ENCODE data around the gene DENND1A.
"Not testable (repeated sequence)": the region's sequence is repeated elsewhere in the genome, so short reads cannot be mapped to it uniquely, and the experiment has no call there.

DENND1A gene

DNA sequence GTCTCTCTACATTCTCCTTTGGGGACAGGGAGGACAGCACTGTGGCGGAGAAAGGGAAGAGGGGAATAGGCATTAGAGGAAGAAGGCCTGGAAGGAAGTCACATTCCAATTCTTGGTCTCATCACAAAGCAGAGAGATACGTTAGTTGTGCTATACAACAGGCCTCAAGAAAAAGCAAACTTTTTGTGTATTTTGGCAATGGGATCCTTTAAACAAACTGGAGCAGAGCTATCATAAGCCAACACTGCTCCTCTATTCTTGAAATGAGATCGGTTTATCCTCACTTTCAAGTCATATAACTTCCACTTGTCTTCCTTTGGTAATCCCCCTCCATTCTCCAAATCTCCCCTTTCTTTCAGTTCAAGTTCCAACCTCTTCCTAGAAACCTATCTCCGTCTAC, 6.5 kb downstream of the DENND1A start:
- no peak for DNase-seq (ENCODE audit: extremely low read depth in 1 of 2, low read depth in 1 of 2)

DNA sequence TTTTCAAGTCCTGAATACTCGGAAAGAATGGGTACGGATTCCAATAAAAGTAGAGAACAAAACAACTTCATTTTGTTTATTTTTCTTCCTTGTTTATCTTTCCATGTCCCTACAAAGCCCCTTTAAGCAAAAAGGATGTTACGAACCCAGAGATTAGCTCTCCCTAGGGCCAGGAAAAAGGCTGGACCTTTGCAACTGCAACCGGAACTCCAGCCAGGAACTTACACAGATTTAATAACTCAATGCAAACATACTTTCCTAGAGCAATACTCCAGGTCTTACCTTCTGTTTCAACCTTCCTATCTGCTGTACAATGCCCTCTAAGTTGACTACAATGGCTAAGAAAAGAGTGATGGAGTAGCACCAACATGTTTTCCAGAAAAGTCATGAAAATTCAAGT, 7.0 kb downstream of the DENND1A start:
- DNase-seq (ENCODE audit: extremely low read depth in 1 of 2, low read depth in 1 of 2) = no peak

DNA sequence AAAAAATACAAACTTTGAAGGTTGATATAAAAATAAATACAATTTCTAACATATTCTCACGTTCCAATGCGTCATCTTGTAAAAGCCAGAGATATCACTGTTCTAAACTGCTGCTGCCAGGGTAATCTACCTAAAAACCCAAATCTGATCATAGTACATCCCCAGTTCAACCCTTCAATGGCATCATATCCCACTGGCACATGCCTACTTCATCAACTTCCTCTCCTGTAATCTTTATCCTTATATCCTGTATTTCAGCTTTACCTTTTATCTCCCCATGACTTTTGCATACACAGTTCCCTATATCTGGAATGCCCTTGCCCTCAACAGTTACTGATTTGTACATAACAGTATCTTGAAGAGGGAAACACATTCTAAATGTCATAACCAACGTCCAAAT, 7.5 kb downstream of the DENND1A start:
- no peak for DNase-seq (ENCODE audit: extremely low read depth in 1 of 2, low read depth in 1 of 2)

DNA sequence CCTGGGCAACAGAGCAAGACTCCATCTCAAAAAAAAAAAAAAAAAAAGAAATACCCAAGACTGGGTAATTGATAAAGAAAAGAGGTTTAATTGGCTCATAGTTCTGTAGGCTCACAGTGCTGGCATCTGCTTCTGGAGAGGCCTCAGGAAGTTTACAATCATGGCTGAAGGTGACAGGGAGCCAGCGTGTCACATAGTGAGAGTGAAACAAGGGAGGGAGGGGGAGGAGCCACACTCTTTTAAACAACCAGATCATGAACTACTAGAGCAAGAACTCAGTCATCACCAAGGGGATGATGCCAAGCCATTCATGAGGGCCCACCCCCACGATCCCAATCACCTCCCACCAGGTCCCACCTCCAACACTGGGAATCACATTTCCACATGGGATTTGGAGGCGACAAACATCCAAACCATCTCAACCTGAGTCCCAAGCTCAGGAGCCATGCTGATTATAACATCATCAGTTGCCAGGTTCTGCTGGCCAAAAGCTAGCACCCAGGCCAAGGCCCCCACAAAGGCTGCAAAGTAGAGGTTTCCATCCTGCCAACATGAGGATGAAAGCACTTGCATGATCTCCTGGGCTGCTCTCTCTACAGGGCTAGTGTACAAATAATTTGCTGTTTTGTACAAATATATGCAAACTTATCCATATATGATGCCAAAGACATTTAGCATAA, 15.3 kb downstream of the DENND1A start:
- no peak for DNase-seq (ENCODE audit: extremely low read depth in 1 of 2, low read depth in 1 of 2)

DNA sequence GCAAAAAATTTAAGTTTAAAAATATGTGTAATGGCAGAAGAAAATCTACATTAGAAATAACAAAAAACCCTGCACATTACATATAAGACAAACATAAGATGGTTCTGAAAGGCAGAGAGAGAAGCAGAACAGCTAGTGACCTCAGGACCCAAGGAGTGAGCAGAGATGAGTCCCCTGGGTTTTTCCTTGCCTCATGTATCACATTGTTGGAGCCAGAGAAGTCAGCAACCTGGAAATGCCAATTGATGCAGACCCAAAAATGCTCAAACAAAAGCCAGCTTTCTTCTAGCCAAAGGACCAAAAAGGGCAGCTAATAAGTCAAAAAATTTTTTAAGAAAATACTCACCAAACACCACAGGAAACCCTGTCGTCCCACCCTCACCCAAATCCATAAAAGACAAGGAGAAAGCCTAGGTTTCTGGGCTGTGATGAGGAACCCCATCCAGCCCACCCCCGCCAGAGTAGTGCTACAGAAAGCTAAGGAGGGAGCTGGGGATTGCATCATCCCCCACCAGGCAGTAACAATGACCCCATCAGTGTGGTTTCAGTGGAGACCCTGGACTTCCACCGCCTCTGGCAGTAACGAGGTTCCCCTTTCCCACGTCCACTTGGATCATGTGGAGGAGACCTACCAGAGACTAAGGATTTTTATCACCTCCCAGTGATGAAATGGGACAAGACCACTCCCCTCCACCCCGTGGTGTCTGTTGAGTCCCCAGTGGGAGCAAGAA, 17.6 kb downstream of the DENND1A start:
- DNase-seq (ENCODE audit: extremely low read depth in 1 of 2, low read depth in 1 of 2) = no peak

DNA sequence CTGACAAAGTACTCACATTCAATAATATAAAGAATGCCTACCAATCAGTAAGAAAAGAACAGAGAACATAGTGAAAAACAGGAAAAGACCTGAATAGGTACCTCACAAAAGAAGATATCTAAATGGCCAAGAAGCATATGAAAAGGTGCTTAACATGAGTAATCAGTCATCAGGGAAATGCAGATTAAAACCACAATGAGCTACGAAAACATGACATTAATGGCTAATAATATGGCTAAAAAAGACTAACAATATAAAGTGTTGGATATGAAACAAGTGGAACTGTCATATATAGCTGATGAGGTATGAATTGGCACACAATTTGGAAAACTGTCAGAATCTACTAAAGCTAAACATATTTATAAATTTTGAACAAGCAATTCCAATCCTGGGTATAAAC, 18.9 kb downstream of the DENND1A start:
- DNase-seq (ENCODE audit: extremely low read depth in 1 of 2, low read depth in 1 of 2) = no peak

DNA sequence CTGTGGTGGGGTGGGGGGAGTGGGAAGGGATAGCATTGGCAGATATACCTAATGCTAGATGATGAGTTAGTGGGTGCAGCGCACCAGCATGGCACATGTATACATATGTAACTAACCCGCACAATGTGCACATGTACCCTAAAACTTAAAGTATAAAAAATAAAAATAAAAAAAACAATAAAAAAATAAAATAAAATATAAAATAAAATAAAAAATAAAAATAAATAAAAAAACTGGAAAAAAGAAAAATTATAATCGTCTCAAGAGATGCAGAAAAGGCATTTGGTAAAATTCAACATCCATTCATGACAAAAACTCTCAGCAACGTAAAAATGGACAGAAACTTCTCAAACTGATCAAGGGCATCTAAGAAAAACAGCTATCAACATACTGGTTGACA, 20.7 kb downstream of the DENND1A start:
- not testable (repeated sequence) for DNase-seq (ENCODE audit: extremely low read depth in 1 of 2, low read depth in 1 of 2)

DNA sequence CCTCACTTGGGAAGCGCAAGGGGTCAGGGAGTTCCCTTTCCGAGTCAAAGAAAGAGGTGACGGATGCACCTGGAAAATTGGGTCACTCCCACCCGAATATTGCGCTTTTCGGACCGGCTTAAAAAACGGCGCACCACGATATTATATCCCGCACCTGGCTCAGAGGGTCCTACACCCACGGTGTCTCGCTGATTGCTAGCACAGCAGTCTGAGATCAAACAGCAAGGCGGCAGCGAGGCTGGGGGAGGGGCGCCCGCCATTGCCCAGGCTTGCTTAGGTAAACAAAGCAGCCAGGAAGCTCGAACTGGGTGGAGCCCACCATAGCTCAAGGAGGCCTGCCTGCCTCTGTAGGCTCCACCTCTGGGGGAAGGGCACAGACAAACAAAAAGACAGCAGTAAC, 26.4 kb downstream of the DENND1A start:
- not testable (repeated sequence) for DNase-seq (ENCODE audit: extremely low read depth in 1 of 2, low read depth in 1 of 2)

DNA sequence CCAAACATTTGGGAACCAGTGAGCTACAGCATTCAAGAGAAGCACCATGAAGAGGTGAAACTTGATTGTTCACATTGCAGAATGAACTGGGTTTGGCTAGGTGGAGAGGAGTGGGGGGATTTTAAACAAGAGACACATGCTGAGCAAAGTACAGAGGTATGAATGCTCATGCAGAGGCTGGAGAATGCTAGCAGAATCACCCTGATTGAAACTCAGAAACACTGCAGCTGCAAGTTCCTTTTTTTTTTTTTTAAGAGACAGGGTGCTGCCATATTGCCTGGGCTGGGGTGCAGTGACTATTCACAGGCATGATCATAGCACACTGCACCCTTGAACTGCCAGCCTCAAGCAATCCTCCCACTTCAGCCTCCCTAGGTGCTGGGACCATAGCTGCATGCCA, 35.1 kb downstream of the DENND1A start:
- DNase-seq (ENCODE audit: extremely low read depth in 1 of 2, low read depth in 1 of 2) = no peak

DNA sequence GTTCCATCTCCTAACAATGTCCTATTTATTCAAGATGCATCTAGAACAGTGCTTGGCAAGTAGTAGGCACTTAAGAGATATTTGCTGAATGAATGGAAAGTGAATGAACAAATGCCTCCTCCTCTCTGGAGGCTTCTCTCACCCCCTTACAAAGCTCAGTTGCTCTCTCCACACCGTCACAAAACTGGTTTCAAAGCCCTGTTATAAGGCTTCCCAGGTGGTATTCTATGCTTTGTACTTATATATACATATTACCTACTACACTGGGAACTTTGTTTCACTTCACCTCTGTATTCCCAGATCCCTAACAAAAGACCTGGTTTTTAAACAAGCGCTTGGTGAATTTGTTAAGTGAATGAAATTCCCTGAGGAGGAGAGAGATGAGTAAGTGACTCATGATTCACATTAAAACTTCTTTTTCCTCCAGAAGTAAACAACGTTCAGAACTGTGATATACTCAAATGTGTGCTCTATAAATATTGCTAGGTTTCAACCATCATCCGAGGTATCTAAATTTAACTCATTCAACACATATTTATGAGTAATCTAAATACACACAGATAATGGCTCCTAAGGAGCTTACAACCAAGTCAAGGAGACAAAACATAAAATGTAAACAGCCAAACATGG, 36.0 kb downstream of the DENND1A start:
- no peak for DNase-seq (ENCODE audit: extremely low read depth in 1 of 2, low read depth in 1 of 2)

DNA sequence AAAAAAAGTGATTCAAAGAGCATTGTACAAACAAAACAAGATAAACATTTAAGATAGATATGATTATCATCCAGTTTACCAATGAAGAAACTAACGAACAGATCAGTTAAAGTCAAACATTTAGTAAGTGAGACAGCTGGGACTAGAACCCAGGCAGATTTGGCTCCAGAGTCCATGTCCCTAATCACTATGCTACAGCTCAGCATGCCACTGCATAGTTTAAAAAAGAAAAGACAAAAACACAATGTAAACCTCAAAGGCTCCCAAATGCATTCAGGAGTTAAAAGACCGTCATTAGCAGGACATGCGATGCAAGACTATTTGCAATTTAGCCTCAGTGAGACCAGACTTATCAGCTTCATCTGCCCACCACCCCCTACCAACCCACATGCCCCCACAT, 36.8 kb downstream of the DENND1A start:
- DNase-seq (ENCODE audit: extremely low read depth in 1 of 2, low read depth in 1 of 2) = no peak

DNA sequence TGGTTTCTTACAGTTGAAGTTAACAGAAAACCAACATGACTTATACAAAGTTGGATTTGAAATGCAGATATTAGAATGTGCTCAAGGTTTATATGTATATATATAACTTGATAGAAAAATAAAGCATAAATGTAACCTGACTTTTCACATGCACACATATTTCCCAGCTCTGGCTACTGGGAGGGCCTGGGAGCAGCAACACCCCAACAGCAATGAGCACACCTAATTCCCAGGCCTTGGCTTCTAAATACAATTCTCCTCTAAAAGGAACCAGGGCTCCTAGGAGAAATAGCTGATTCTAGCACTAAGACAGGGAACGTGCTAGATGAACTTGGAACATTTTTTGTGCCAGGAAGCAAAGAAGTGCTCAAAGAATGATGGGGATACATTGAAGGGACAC, 42.1 kb downstream of the DENND1A start:
- no peak for DNase-seq (ENCODE audit: extremely low read depth in 1 of 2, low read depth in 1 of 2)

DNA sequence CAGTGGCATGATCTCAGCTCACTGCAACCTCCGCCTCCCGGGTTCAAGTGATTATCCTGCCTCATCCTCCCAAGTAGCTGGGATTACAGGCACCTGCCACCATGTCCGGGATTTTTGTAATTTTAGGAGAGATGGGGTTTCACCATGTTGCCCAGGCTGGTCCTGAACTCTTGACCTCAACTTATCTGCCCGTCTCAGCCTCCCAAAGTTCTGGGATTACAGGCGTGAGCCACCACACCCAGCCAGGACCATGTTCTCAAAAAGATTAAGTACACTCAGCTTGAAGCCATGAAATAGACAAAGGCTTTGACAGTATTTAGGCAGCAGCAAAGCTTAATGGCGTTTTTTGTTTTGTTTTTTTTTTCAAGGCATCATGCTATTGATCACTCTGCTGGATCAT, 44.1 kb downstream of the DENND1A start:
- not testable (repeated sequence) for DNase-seq (ENCODE audit: extremely low read depth in 1 of 2, low read depth in 1 of 2)

DNA sequence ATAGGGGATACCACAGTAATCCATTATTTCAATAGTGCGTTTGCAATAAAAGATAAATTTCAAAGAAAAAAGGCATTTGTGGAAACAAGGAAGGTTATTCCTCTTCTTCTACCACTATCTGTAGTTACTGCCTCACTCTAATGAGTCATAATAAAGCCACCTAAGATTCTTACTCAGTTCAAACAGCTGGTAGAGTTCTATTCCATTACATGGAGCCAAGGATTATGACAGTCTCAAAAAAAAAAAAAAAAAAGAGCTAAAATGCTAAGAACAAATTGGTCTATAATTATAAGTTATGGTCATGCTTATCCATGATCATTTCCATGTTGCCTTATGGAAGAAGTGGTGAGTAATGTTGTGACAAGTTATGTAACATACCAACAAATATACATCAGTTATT, 46.3 kb downstream of the DENND1A start:
- no peak for DNase-seq (ENCODE audit: extremely low read depth in 1 of 2, low read depth in 1 of 2)

DNA sequence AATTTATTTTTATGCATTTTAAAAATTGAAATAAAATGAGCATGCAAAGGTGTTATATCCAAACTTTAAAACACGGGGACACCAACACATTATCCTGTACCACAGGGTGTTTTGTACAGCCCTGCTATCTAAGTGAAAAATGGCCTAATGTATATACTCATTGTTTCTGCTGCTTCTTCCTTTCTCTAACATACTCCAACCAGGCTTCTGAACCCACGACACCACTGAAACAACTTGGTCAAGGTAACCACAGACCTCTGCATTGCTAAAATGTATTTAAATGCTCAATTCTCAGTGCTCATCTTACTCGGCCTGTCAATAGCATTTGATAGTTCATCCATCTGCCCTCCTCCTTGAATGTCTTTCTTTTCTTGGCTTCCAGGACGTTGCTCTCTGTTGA, 48.3 kb downstream of the DENND1A start:
- DNase-seq (ENCODE audit: extremely low read depth in 1 of 2, low read depth in 1 of 2) = no peak

DNA sequence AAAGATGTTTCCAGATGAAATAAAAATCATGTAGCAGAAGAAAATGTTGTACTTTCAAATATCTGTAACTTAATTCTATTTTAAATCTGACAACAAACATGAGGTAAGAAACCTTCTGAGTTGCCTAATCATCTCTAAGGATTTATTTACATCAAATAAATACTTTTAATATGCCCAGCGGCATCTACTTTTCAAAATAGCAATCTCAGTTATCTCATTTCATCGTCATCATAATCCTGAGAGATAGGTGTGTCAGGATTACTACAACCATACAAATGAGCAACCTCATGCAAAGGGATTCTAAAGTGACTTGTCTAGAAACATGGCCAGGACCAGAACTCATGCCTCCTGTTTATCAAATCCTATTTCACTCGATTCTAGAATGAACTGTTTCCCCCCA, 49.5 kb downstream of the DENND1A start:
- DNase-seq (ENCODE audit: extremely low read depth in 1 of 2, low read depth in 1 of 2) = no peak

DNA sequence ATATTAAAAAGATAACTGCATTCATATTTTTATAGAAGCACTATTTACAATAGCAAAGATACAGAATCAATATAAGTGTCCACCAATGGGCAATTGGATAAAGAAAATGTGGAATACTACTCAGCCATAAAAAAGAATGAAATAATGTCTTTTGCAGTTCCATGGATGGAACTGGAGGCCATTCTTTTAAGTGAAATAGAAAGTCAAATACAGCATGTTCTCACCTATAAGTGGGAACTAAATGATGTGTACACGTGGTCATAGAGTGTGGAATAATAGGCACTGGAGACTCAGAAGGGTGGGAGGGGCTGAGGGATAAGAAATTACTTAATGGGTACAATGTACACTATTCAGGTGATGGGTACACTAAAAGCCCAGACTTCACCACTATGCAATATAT, 53.2 kb downstream of the DENND1A start:
- no peak for DNase-seq (ENCODE audit: extremely low read depth in 1 of 2, low read depth in 1 of 2)

DNA sequence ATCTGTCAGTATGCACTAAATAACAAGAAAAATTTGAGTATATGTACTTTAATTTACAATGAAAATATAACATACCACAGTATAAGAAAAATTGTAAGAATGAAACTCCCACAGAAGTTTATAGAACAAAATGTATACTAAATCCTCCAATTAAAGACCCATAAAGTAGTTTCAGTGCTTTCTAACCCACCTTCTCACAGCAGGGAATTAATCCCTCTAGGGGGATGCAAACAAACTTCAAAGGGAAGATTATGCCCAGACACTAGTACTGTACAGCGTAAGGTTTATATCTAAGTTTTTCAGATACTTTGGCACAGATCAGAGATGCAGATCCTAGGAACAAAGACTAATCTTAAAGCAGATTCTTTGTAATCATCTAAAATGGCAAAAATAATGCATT, 57.2 kb downstream of the DENND1A start:
- DNase-seq (ENCODE audit: extremely low read depth in 1 of 2, low read depth in 1 of 2) = no peak

DNA sequence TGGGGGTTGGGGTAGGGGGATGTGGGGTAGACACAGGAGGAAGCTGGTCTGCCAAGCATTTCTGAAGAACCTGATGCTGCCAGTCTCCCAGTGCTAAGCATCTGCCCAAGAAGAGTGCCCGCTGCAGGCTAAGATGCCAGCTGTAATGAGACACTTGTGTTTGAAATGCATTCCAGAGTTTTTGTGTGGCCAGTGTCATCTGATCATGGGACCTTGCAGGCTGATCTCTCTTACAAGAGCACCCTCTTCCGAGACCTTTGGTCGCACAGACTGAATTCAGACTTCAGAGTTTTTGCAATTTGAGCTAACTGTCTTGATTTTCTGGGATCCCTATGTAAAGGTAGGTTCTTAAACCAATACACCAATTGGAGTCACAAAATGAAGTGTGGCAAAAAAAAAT, 58.1 kb downstream of the DENND1A start:
- DNase-seq (ENCODE audit: extremely low read depth in 1 of 2, low read depth in 1 of 2) = no peak

DNA sequence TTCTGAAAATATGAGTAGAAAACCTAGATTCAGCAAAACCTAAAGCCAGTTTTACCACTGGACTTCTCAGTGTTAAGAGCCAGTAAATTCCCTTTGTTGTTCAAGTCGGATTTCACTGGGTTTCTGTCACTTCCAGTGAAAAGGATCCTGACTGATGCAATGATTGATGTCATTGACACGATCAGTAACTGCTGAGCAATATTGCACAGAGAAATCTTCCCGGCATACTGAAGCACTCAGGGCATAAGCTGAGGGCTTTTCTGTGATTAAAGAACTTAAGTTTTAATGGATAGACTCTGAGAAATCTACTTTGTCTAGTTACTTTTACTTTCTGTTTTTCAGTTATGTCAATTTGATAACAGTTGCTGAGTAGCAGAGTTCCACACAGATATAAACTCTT, 61.9 kb downstream of the DENND1A start:
- no peak for DNase-seq (ENCODE audit: extremely low read depth in 1 of 2, low read depth in 1 of 2)

DNA sequence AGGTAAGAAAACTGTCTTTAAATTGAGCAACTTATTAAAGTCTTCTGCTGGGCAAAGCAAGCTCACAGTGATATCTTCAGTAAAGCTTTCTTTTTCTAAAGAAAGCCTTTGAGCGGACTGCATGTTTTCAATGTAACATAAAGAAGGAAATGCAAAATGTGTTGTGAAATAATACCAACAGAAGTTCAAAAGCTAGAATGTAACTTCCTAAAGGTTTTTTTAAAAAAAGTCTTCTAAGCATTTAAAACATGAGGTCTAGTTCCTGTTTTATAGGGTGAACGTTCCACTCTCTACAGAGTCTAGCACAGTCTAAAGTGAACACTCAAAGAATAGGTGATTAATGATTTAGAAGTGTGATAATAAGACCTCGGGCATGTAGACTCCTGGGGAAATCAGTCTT, 62.9 kb downstream of the DENND1A start:
- no peak for DNase-seq (ENCODE audit: extremely low read depth in 1 of 2, low read depth in 1 of 2)

DNA sequence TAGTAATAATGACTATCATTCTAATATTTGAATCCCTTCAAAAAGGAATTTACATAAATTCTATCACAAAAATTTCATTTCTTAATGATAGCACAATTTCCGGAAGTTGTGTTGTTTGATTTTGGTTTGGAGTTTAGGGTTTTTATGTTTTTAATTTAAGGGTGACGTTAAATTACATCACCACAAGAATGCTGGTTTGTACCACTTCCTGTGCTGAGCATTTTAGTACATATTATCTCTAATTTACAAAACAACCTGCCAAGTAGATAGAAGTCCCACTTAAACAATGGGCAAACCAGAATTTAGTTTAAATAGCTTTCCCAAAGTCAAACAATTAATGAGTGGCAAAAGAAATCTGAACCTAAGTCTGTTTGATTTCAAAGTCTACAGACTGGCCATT, 63.4 kb downstream of the DENND1A start:
- no peak for DNase-seq (ENCODE audit: extremely low read depth in 1 of 2, low read depth in 1 of 2)
